NT2/D1 (cell line): ENCODE data around the gene LDLRAD4.

Source experiments
- SUZ12 ChIP-seq: IDR thresholded peaks from 2 replicates; pipeline ENCODE4 v1.6.1; 2011; ENCODE audit not compliant: insufficient read length, insufficient read depth; ENCODE audit errors: extremely low read depth
- YY1 ChIP-seq: IDR thresholded peaks from 2 replicates; pipeline ENCODE4 v1.6.1; 2011; ENCODE audit not compliant: insufficient read length, insufficient read depth
- ZNF274 ChIP-seq: IDR thresholded peaks from 2 replicates; pipeline ENCODE4 v1.6.1; 2011; ENCODE audit warnings: mild to moderate bottlenecking, low read depth, low read length

DNA sequence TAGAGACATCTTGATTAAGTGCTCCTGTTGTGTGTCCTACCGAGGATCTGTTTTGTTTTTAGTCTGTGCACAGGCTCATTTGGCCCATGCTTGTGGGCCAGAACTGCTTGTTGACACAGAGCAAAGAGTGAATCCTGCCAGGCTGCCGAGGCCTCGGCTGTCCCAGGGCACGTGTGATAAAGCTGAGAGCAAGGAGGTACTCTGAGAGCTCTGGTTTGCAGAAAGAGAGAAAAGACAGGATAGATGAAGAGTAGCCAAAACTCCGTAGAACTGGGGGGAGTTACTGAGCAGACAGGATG, 332.7 kb downstream of the LDLRAD4 start:
- TF ChIP-seq ZNF274 (no peak), YY1 (no peak), SUZ12 (no peak)
